Upper lobe of left lung (tissue), 6 donors: Measurements from ENCODE around the gene KCNJ3. TPM values are rescaled to one million over a fixed set of nuclear protein-coding genes. Genes with fewer than 3 reads are reported as not detected.

Experiments
- ATAC-seq, 2 donors: fragments of 200-7000 bp; cut with Tn5 transposase; one replicate each; pipeline ENCODE4 v1.9.1; 2022; ENCODE audit warnings: mild to moderate bottlenecking in 2 of 2, moderate library complexity in 2 of 2; ENCODE audit not compliant: low FRiP score in 2 of 2
- DNase-seq, 2 donors: peaks; one replicate each; pipeline ENCODE4 v3.0.0-alpha.2; 2019 to 2020
- H3K27ac ChIP-seq, 4 donors: fragments of 200-600 bp; sonication (generic); one replicate each; pipeline ENCODE4 v1.5.1; 2016 to 2019
- H3K27me3 ChIP-seq, 4 donors: fragments of 200-600 bp; sonication (generic); one replicate each; pipeline ENCODE4 v1.5.1; 2017 to 2019
- H3K36me3 ChIP-seq, 4 donors: fragments of 200-600 bp; sonication (generic); one replicate each; pipeline ENCODE4 v1.5.1; 2016 to 2019
- H3K4me1 ChIP-seq, 4 donors: fragments of 200-600 bp; sonication (generic); one replicate each; pipeline ENCODE4 v1.5.1; 2018 to 2019
- H3K4me3 ChIP-seq, 4 donors: fragments of 200-600 bp; sonication (generic); one replicate each; pipeline ENCODE4 v1.5.1; 2017 to 2019; ENCODE audit warnings: mild to moderate bottlenecking in 2 of 4, moderate library complexity in 1 of 4
- H3K9me3 ChIP-seq, 4 donors: fragments of 200-600 bp; sonication (generic); one replicate each; pipeline ENCODE4 v1.5.1; 2018 to 2019
- CTCF ChIP-seq, 6 experiments: fragments of 450-650 bp in 4 of 6; fragments of 200-600 bp in 2 of 6; sonication (generic) in 2 of 6; IDR thresholded peaks; one replicate each; pipeline ENCODE4 v1.5.1; 2016 to 2019; ENCODE audit warnings: antibody characterized with exemption in 6 of 6
- EP300 ChIP-seq, 4 donors: sonication (generic); formaldehyde crosslinking; IDR thresholded peaks; one replicate each; pipeline ENCODE4 v1.5.1; 2017; ENCODE audit warnings: antibody characterized with exemption in 4 of 4, control low read depth in 2 of 4
- POLR2A ChIP-seq, 4 donors: fragments of 450-650 bp; IDR thresholded peaks; one replicate each; pipeline ENCODE4 v1.5.1; 2016 to 2017; ENCODE audit warnings: antibody characterized with exemption in 4 of 4, mild to moderate bottlenecking in 2 of 4
- POLR2AphosphoS5 ChIP-seq, 2 donors: sonication (generic); formaldehyde crosslinking; IDR thresholded peaks; one replicate each; pipeline ENCODE4 v1.5.1; 2017; ENCODE audit warnings: antibody characterized with exemption in 2 of 2
- WGBS, 2 donors: methylation state at CpG; one replicate each; pipeline ENCODE4 v1.1.5; 2017 to 2018; 5-methylcytosine and 5-hydroxymethylcytosine counted together
- total RNA-seq, 6 donors: library from RNA; depleted of rRNA in 4 of 6; stranded (reverse); fragments of >200 nt in 4 of 6; gene quantifications; one replicate each; pipeline versions ENCODE4 v1.1.0 to v1.2.1, GENCODE V29; 2016 to 2021
- donor health status: DM: no; HTN: no; CAD: no; lungs with moderate emphysema.
- donor health status: DM: no; HTN: yes; CAD: no; lungs with severe emphysema.

Gene KCNJ3
- total RNA-seq, 6 donors from 2014 or later: not detected

- Histone ChIP-seq H3K27ac (no peak overlapping the region), H3K27me3 (no peaks in the 10 kb centered on the region), H3K9me3 (no peaks in the 10 kb centered on the region), H3K36me3 (no peaks in the 10 kb centered on the region), H3K4me1 (no peaks in the 10 kb centered on the region), H3K4me3 (no peak overlapping the region)
- ATAC-seq (no peak), DNase-seq (no peak)
- TF ChIP-seq EP300 (IDR thresholded peaks at IDR 0.05) (no peak), POLR2AphosphoS5 (IDR thresholded peaks at IDR 0.05) (no peak), CTCF (IDR thresholded peaks at IDR 0.05) (no peak), POLR2A (IDR thresholded peaks at IDR 0.05) (no peak)
- 95 to 100% methylated on average over 1 of the region's 1 CpG for WGBS, 2 donors
These were observed 60.4 kb downstream of the KCNJ3 start for GRCh38 chr2:154758871-154759270.

- no peak overlapping the region for H3K4me3 ChIP-seq
- no peaks in the 10 kb centered on the region for H3K4me1 ChIP-seq
- ATAC-seq (no peak), DNase-seq (no peak)
- no peaks in the 10 kb centered on the region for H3K27me3 ChIP-seq
- WGBS, 2 donors: 75 to 84% methylated on average over 2 of the region's 2 CpGs
- H3K27ac ChIP-seq: no peak overlapping the region
- no peaks in the 10 kb centered on the region for H3K9me3 ChIP-seq
- TF ChIP-seq CTCF (IDR thresholded peaks at IDR 0.05) (no peak), POLR2A (IDR thresholded peaks at IDR 0.05) (no peak), EP300 (IDR thresholded peaks at IDR 0.05) (no peak), POLR2AphosphoS5 (IDR thresholded peaks at IDR 0.05) (no peak)
- H3K36me3 ChIP-seq: no peaks in the 10 kb centered on the region
These were observed 64.1 kb downstream of the KCNJ3 start for GRCh38 chr2:154762638-154763037.

GRCh38 chr2:154771664-154772284 is 73.3 kb downstream of the KCNJ3 start:
- TF ChIP-seq POLR2AphosphoS5 (IDR thresholded peaks at IDR 0.05) (no peak), EP300 (IDR thresholded peaks at IDR 0.05) (no peak), POLR2A (IDR thresholded peaks at IDR 0.05) (no peak), CTCF (IDR thresholded peaks at IDR 0.05) (no peak)
- H3K9me3 ChIP-seq: no peaks in the 10 kb centered on the region
- H3K27ac ChIP-seq: no peak overlapping the region
- DNase-seq (no peak), ATAC-seq (no peak)
- no peaks in the 10 kb centered on the region for H3K27me3 ChIP-seq
- H3K36me3 ChIP-seq: no peaks in the 10 kb centered on the region
- H3K4me3 ChIP-seq: no peak overlapping the region
- WGBS, 2 donors: 88% methylated on average over 4 of the region's 4 CpGs
- H3K4me1 ChIP-seq: no peaks in the 10 kb centered on the region

GRCh38 chr2:154776825-154777224 is 78.3 kb downstream of the KCNJ3 start:
- TF ChIP-seq EP300 (IDR thresholded peaks at IDR 0.05): no peak
- ATAC-seq (no peak), DNase-seq (no peak)
- Histone ChIP-seq H3K9me3 (no peaks in the 10 kb centered on the region), H3K27me3 (no peaks in the 10 kb centered on the region), H3K4me3 (no peak overlapping the region), H3K27ac (no peak overlapping the region), H3K4me1 (no peaks in the 10 kb centered on the region), H3K36me3 (no peaks in the 10 kb centered on the region)
- 73 to 83% methylated on average over 4 of the region's 4 CpGs for WGBS, 2 donors

- 53 to 65% methylated on average over 1 of the region's 1 CpG for WGBS, 2 donors
- Histone ChIP-seq H3K36me3 (no peaks in the 10 kb centered on the region), H3K9me3 (no peaks in the 10 kb centered on the region), H3K4me3 (no peak overlapping the region), H3K27ac (no peak overlapping the region), H3K27me3 (no peaks in the 10 kb centered on the region), H3K4me1 (no peaks in the 10 kb centered on the region)
- no peak for DNase-seq
- no peak for TF ChIP-seq POLR2A (IDR thresholded peaks at IDR 0.05)
- no peak for TF ChIP-seq EP300 (IDR thresholded peaks at IDR 0.05)
- no peak for TF ChIP-seq CTCF (IDR thresholded peaks at IDR 0.05)
- TF ChIP-seq POLR2AphosphoS5 (IDR thresholded peaks at IDR 0.05): no peak
- ATAC-seq: no peak
These were observed 95.9 kb downstream of the KCNJ3 start for GRCh38 chr2:154794406-154794805.
